ENCODE measurements around the gene ZNF780B.

- TF ChIP-seq CTCF (IDR thresholded peaks at IDR 0.05), result no peak
- no peak for TF ChIP-seq EZH2phosphoT487 (IDR thresholded peaks at IDR 0.05)
- TF ChIP-seq EZH2 (IDR thresholded peaks at IDR 0.05), result no peak
These were observed 30.0 kb downstream of the ZNF780B start for GRCh38 chr19:40025938-40026596.

Data from neural progenitor cell (in vitro differentiated cells).